Liver (tissue), 9 donors: Measurements from ENCODE around the gene MYBPC2. TPM values are rescaled to one million over a fixed set of nuclear protein-coding genes. Genes with fewer than 3 reads are reported as not detected.

ENCODE experiments used
- DNase-seq: peaks from one replicate; pipeline ENCODE4 v3.0.0-alpha.2; 2017; ENCODE audit warnings: low spot score
- H3K27ac ChIP-seq, 2 donors: one replicate each; pipeline ENCODE4 v1.7.0; 2013; ENCODE audit warnings: inconsistent platforms in 2 of 2, low read length in 2 of 2, control low read depth in 1 of 2, low read depth in 1 of 2, mild to moderate bottlenecking in 1 of 2
- H3K27me3 ChIP-seq, 4 donors: one replicate each; pipeline versions ENCODE4 v1.6.1 to v1.7.0; 2013; ENCODE audit warnings: low read length in 3 of 4, inconsistent platforms in 1 of 4, mild to moderate bottlenecking in 1 of 4, moderate library complexity in 1 of 4; ENCODE audit not compliant: control insufficient read depth in 4 of 4, insufficient read depth in 4 of 4
- H3K36me3 ChIP-seq, 4 donors: one replicate each; pipeline versions ENCODE4 v1.6.1 to v1.7.0; 2013; ENCODE audit warnings: low read length in 3 of 4, mild to moderate bottlenecking in 3 of 4, low read depth in 1 of 4, moderate library complexity in 1 of 4; ENCODE audit not compliant: control insufficient read depth in 4 of 4, insufficient read depth in 3 of 4
- H3K4me1 ChIP-seq, 4 donors: one replicate each; pipeline versions ENCODE4 v1.6.1 to v1.7.0; 2013; ENCODE audit warnings: low read length in 3 of 4, mild to moderate bottlenecking in 3 of 4, moderate library complexity in 1 of 4; ENCODE audit not compliant: control insufficient read depth in 4 of 4, insufficient read depth in 4 of 4
- H3K4me3 ChIP-seq, 3 donors: one replicate each; pipeline versions ENCODE4 v1.6.1 to v1.7.0; 2013; ENCODE audit warnings: low read length in 3 of 3, control low read depth in 1 of 3, low read depth in 1 of 3, mild to moderate bottlenecking in 1 of 3
- H3K9ac ChIP-seq, 2 donors: one replicate each; pipeline ENCODE4 v1.7.0; 2013; ENCODE audit warnings: low read length in 2 of 2, mild to moderate bottlenecking in 2 of 2, moderate library complexity in 2 of 2, control low read depth in 1 of 2, low read depth in 1 of 2
- H3K9me3 ChIP-seq, 4 donors: one replicate each; pipeline versions ENCODE4 v1.6.1 to v1.7.0; 2013; ENCODE audit warnings: low read length in 3 of 4; ENCODE audit not compliant: control insufficient read depth in 4 of 4
- ATF3 ChIP-seq: IDR thresholded peaks from 2 replicates; pipeline ENCODE4 v1.6.1; 2016; ENCODE audit warnings: antibody characterized with exemption
- CTCF ChIP-seq: fragments of 150-350 bp; IDR thresholded peaks from 2 replicates; pipeline ENCODE4 v1.5.1; 2017; ENCODE audit warnings: improper control_type of control experiment, low read depth, low read length; ENCODE audit not compliant: missing input control
- EGR1 ChIP-seq, 2 donors: IDR thresholded peaks; 2 replicates each; pipeline ENCODE4 v1.6.1; 2016 to 2018; ENCODE audit warnings: antibody characterized with exemption in 2 of 2, low read depth in 2 of 2
- GABPA ChIP-seq, 2 donors: IDR thresholded peaks in 1 of 2; conservative IDR thresholded peaks in 1 of 2; 2 replicates each; pipeline ENCODE4 v1.6.1; 2016; ENCODE audit warnings: antibody characterized with exemption in 2 of 2, mild to moderate bottlenecking in 1 of 2, moderate library complexity in 1 of 2
- HNF4A ChIP-seq, 2 donors: conservative IDR thresholded peaks; 2 replicates each; pipeline ENCODE4 v1.6.1; 2016; ENCODE audit warnings: antibody characterized with exemption in 2 of 2, mild to moderate bottlenecking in 2 of 2
- HNF4G ChIP-seq: IDR thresholded peaks from 2 replicates; pipeline ENCODE4 v1.6.1; 2016; ENCODE audit warnings: antibody characterized with exemption
- JUND ChIP-seq, 2 donors: IDR thresholded peaks; 2 replicates each; pipeline ENCODE4 v1.6.1; 2016; ENCODE audit warnings: antibody characterized with exemption in 2 of 2
- MAX ChIP-seq: IDR thresholded peaks from 2 replicates; pipeline ENCODE4 v1.6.1; 2016; ENCODE audit warnings: antibody characterized with exemption
- NR2F2 ChIP-seq: IDR thresholded peaks from 2 replicates; pipeline ENCODE4 v1.6.1; 2016; ENCODE audit warnings: antibody characterized with exemption
- REST ChIP-seq: IDR thresholded peaks from 2 replicates; pipeline ENCODE4 v1.6.1; 2016; ENCODE audit warnings: antibody characterized with exemption, mild to moderate bottlenecking
- RXRA ChIP-seq, 2 donors: IDR thresholded peaks; 2 replicates each; pipeline ENCODE4 v1.6.1; 2017 to 2018; ENCODE audit warnings: antibody characterized with exemption in 2 of 2, mild to moderate bottlenecking in 1 of 2
- SP1 ChIP-seq: IDR thresholded peaks from 2 replicates; pipeline ENCODE4 v1.6.1; 2018; ENCODE audit warnings: antibody characterized with exemption, mild to moderate bottlenecking
- TAF1 ChIP-seq: conservative IDR thresholded peaks from 2 replicates; pipeline ENCODE4 v1.6.1; 2016; ENCODE audit warnings: antibody characterized with exemption, mild to moderate bottlenecking
- ZBTB33 ChIP-seq: IDR thresholded peaks from 2 replicates; pipeline ENCODE4 v1.6.1; 2016; ENCODE audit warnings: antibody characterized with exemption
- WGBS: extraction: QIAGEN DNeasy Blood & Tissue Kit; methylation state at CpG from one replicate; pipeline ENCODE4 v1.1.7; 2013; 5-methylcytosine and 5-hydroxymethylcytosine counted together
- polyA plus RNA-seq, 2 donors: library from polyadenylated mRNA; stranded (reverse) in 1 of 2; unstranded in 1 of 2; fragments of 200-250 nt in 1 of 2; fragments of >200 nt in 1 of 2; fragmentation: Nextera tagmentation in 1 of 2; extraction: Ambion mirVana in 1 of 2; gene quantifications; one replicate each; pipeline versions ENCODE4 v1.2.1 to v1.2.3, GENCODE V29; 2013 to 2015
- total RNA-seq, 2 donors: library from RNA; depleted of rRNA; stranded (reverse); fragments of >200 nt; gene quantifications; one replicate each; pipeline ENCODE4 v1.2.3, GENCODE V29; 2014
- donor health status: healthy.
- donor health status: healthy.
- donor health status: healthy.
- donor health status: healthy.
- donor health status: healthy.

The MYBPC2 gene
- total and polyA plus RNA-seq, 4 donors = under 0.01 TPM; not detected in 3

GRCh38 chr19:50500060-50500752 lies 67.5 kb downstream of the MYBPC2 start:
- Histone ChIP-seq H3K4me3 (no peak overlapping the region), H3K36me3 (no peaks in the 10 kb centered on the region), H3K27me3 (no peaks in the 10 kb centered on the region), H3K27ac (no peak overlapping the region), H3K4me1 (no peaks in the 10 kb centered on the region), H3K9me3 (no peaks in the 10 kb centered on the region), H3K9ac (no peak overlapping the region)
- 58% methylated on average over 27 of the region's 27 CpGs for WGBS
- no peak for DNase-seq
- TF ChIP-seq MAX = no peak
- TF ChIP-seq GABPA (IDR thresholded peaks at IDR 0.05 in 1 of 2, conservative IDR thresholded peaks at IDR 0.05 in 1 of 2) = no peak
- no peak for TF ChIP-seq NR2F2
- TF ChIP-seq RXRA (IDR thresholded peaks at IDR 0.05) = no peak
- no peak for TF ChIP-seq EGR1 (IDR thresholded peaks at IDR 0.05; ENCODE audit: low read depth in 2 of 2)
- no peak for TF ChIP-seq SP1
- TF ChIP-seq HNF4G = no peak
- no peak for TF ChIP-seq REST
- TF ChIP-seq JUND (IDR thresholded peaks at IDR 0.05) = no peak
- no peak for TF ChIP-seq ZBTB33

- no peaks in the 10 kb centered on the region for H3K4me1 ChIP-seq
- H3K27ac ChIP-seq = no peak overlapping the region
- no peak overlapping the region for H3K4me3 ChIP-seq
- WGBS = 68% methylated on average over 10 of the region's 10 CpGs
- H3K27me3 ChIP-seq = no peaks in the 10 kb centered on the region
- H3K9me3 ChIP-seq = no peaks in the 10 kb centered on the region
- no peak for TF ChIP-seq TAF1
- no peak for TF ChIP-seq JUND (IDR thresholded peaks at IDR 0.05)
- no peak for TF ChIP-seq NR2F2
- no peak for TF ChIP-seq HNF4A (conservative IDR thresholded peaks at IDR 0.05)
- TF ChIP-seq SP1 = no peak
- H3K36me3 ChIP-seq = no peaks in the 10 kb centered on the region
- DNase-seq = no peak
- no peak overlapping the region for H3K9ac ChIP-seq
These were observed 68.1 kb downstream of the MYBPC2 start for GRCh38 chr19:50500753-50501151.

GRCh38 chr19:50501186-50501567 lies 68.5 kb downstream of the MYBPC2 start:
- Histone ChIP-seq H3K4me1 (no peaks in the 10 kb centered on the region), H3K36me3 (no peaks in the 10 kb centered on the region), H3K4me3 (no peak overlapping the region), H3K9me3 (no peaks in the 10 kb centered on the region), H3K9ac (no peak overlapping the region), H3K27ac (no peak overlapping the region), H3K27me3 (no peaks in the 10 kb centered on the region)
- TF ChIP-seq REST = no peak
- no peak for TF ChIP-seq ATF3
- no peak for TF ChIP-seq CTCF
- TF ChIP-seq HNF4G = no peak
- no peak for TF ChIP-seq HNF4A (conservative IDR thresholded peaks at IDR 0.05)
- 73% methylated on average over 12 of the region's 12 CpGs for WGBS
- no peak for DNase-seq
